ENCODE data around the gene POLR2H. TPM values are rescaled to one million over a fixed set of nuclear protein-coding genes. Genes with fewer than 3 reads are reported as not detected.

The POLR2H gene
- total RNA-seq, 2 experiments from 2014 or later: 74.4 to 79.9 TPM

- Mint-ChIP-seq H3K9me3 (no peaks in the 10 kb centered on the region), H3K27me3 (peaks cover 53% of the 10 kb centered on the region), H3K27ac (no peak overlapping the region), H3K4me3 (no peak overlapping the region), H3K4me1 (peaks cover 8% of the 10 kb centered on the region), H3K36me3 (ENCODE audit: low read depth) (peaks cover 2% of the 10 kb centered on the region)
- ChIA-PET POLR2A (no interaction called here), CTCF (interaction anchor here (0.6 to 3.9 kb wide), 3 partner anchors 10 to 192 kb away, joined by 4 to 12 read pairs (median 7); no protein-coding TSS in a partner anchor)
- DNase-seq: no peak
These were observed 20.0 kb downstream of the POLR2H start for GRCh38 chr3:184381261-184382224.

- H3K4me1 Mint-ChIP-seq: peaks cover 8% of the 10 kb centered on the region
- ChIA-PET POLR2A (no interaction called here), CTCF (interaction anchor here (0.6 to 3.9 kb wide), 3 partner anchors 11 to 191 kb away, joined by 4 to 12 read pairs (median 7); no protein-coding TSS in a partner anchor)
- H3K36me3 Mint-ChIP-seq (ENCODE audit: low read depth): peaks cover 2% of the 10 kb centered on the region
- peaks cover 47% of the 10 kb centered on the region for H3K27me3 Mint-ChIP-seq
- no peak overlapping the region for H3K4me3 Mint-ChIP-seq
- no peak for DNase-seq
- no peak overlapping the region for H3K27ac Mint-ChIP-seq
- H3K9me3 Mint-ChIP-seq: no peaks in the 10 kb centered on the region
These were observed 21.0 kb downstream of the POLR2H start for GRCh38 chr3:184382326-184383032.

GRCh38 chr3:184383033-184383740 lies 21.7 kb downstream of the POLR2H start:
- CTCF ChIA-PET: interaction anchor here (1.2 to 3.9 kb wide), 2 partner anchors 11 to 12 kb away, joined by 4 to 12 read pairs; no protein-coding TSS in a partner anchor
- POLR2A ChIA-PET: no interaction called here
- peaks cover 2% of the 10 kb centered on the region for H3K36me3 Mint-ChIP-seq (ENCODE audit: low read depth)
- no peaks in the 10 kb centered on the region for H3K9me3 Mint-ChIP-seq
- no peak overlapping the region for H3K27ac Mint-ChIP-seq
- H3K4me1 Mint-ChIP-seq: peaks cover 8% of the 10 kb centered on the region
- H3K27me3 Mint-ChIP-seq: peaks cover 42% of the 10 kb centered on the region
- no peak for DNase-seq
- H3K4me3 Mint-ChIP-seq: no peak overlapping the region

- no peaks in the 10 kb centered on the region for H3K9me3 Mint-ChIP-seq
- peaks cover 3% of the 10 kb centered on the region for H3K4me1 Mint-ChIP-seq
- no peaks in the 10 kb centered on the region for H3K36me3 Mint-ChIP-seq (ENCODE audit: low read depth)
- POLR2A ChIA-PET: no interaction called here
- peaks cover 31% of the 10 kb centered on the region for H3K27me3 Mint-ChIP-seq
- CTCF ChIA-PET: interaction anchor here (0.8 to 1.6 kb wide), 4 partner anchors 10 to 145 kb away, joined by 3 to 4 read pairs (median 4); no protein-coding TSS in a partner anchor
- no peak overlapping the region for H3K27ac Mint-ChIP-seq
- DNase-seq: no peak
- no peak overlapping the region for H3K4me3 Mint-ChIP-seq
These were observed 22.8 kb downstream of the POLR2H start for GRCh38 chr3:184384342-184384741.

GRCh38 chr3:184384856-184385422 lies 23.4 kb downstream of the POLR2H start:
- CTCF ChIA-PET: interaction anchor here (0.8 to 1.6 kb wide), 5 partner anchors 11 to 144 kb away, joined by 3 to 4 read pairs (median 3); no protein-coding TSS in a partner anchor
- no peaks in the 10 kb centered on the region for H3K9me3 Mint-ChIP-seq
- H3K27ac Mint-ChIP-seq: no peak overlapping the region
- H3K4me3 Mint-ChIP-seq: no peak overlapping the region
- DNase-seq: no peak
- no peaks in the 10 kb centered on the region for H3K36me3 Mint-ChIP-seq (ENCODE audit: low read depth)
- POLR2A ChIA-PET: no interaction called here
- H3K4me1 Mint-ChIP-seq: peaks cover 3% of the 10 kb centered on the region
- peaks cover 29% of the 10 kb centered on the region for H3K27me3 Mint-ChIP-seq

GRCh38 chr3:184386047-184386806 lies 24.7 kb downstream of the POLR2H start:
- Mint-ChIP-seq H3K27me3 (peaks cover 28% of the 10 kb centered on the region), H3K36me3 (ENCODE audit: low read depth) (no peaks in the 10 kb centered on the region), H3K9me3 (no peaks in the 10 kb centered on the region), H3K4me3 (no peak overlapping the region), H3K27ac (no peak overlapping the region), H3K4me1 (no peaks in the 10 kb centered on the region)
- CTCF ChIA-PET: interaction anchor here (0.6 to 0.8 kb wide), 2 partner anchors 32 to 385 kb away, joined by 3 to 4 read pairs; no protein-coding TSS in a partner anchor
- no peak for DNase-seq
- POLR2A ChIA-PET: no interaction called here

- H3K4me3 Mint-ChIP-seq: no peak overlapping the region
- no peaks in the 10 kb centered on the region for H3K36me3 Mint-ChIP-seq (ENCODE audit: low read depth)
- no peaks in the 10 kb centered on the region for H3K4me1 Mint-ChIP-seq
- no peak overlapping the region for H3K27ac Mint-ChIP-seq
- ChIA-PET CTCF (interaction anchor here (0.6 kb wide), 1 partner anchor 117 kb away, joined by 3 read pairs; no protein-coding TSS in a partner anchor), POLR2A (no interaction called here)
- no peaks in the 10 kb centered on the region for H3K9me3 Mint-ChIP-seq
- no peak for DNase-seq
- H3K27me3 Mint-ChIP-seq: peaks cover 22% of the 10 kb centered on the region
These were observed 25.7 kb downstream of the POLR2H start for GRCh38 chr3:184387174-184387714.

GRCh38 chr3:184388164-184388935 lies 26.8 kb downstream of the POLR2H start:
- CTCF ChIA-PET: interaction anchor here (0.6 to 1.7 kb wide), 2 partner anchors 17 to 99 kb away, joined by 3 to 6 read pairs; no protein-coding TSS in a partner anchor
- Mint-ChIP-seq H3K4me3 (no peak overlapping the region), H3K4me1 (no peaks in the 10 kb centered on the region), H3K9me3 (no peaks in the 10 kb centered on the region), H3K27me3 (peaks cover 14% of the 10 kb centered on the region), H3K36me3 (ENCODE audit: low read depth) (no peaks in the 10 kb centered on the region), H3K27ac (no peak overlapping the region)
- POLR2A ChIA-PET: no interaction called here
- DNase-seq: no peak

- H3K4me3 Mint-ChIP-seq: no peak overlapping the region
- H3K4me1 Mint-ChIP-seq: no peaks in the 10 kb centered on the region
- H3K36me3 Mint-ChIP-seq (ENCODE audit: low read depth): no peaks in the 10 kb centered on the region
- ChIA-PET POLR2A (no interaction called here), CTCF (interaction anchor here (0.6 to 1.7 kb wide), 2 partner anchors 17 to 98 kb away, joined by 3 to 6 read pairs; no protein-coding TSS in a partner anchor)
- no peak overlapping the region for H3K27ac Mint-ChIP-seq
- peaks cover 14% of the 10 kb centered on the region for H3K27me3 Mint-ChIP-seq
- no peak for DNase-seq
- H3K9me3 Mint-ChIP-seq: no peaks in the 10 kb centered on the region
These were observed 27.4 kb downstream of the POLR2H start for GRCh38 chr3:184388936-184389230.

- no peaks in the 10 kb centered on the region for H3K36me3 Mint-ChIP-seq (ENCODE audit: low read depth)
- peaks cover 14% of the 10 kb centered on the region for H3K27me3 Mint-ChIP-seq
- DNase-seq: no peak
- H3K4me3 Mint-ChIP-seq: no peak overlapping the region
- no peaks in the 10 kb centered on the region for H3K9me3 Mint-ChIP-seq
- ChIA-PET POLR2A (no interaction called here), CTCF (interaction anchor here (1.5 to 1.7 kb wide), 2 partner anchors 16 to 18 kb away, joined by 3 to 6 read pairs; no protein-coding TSS in a partner anchor)
- H3K27ac Mint-ChIP-seq: no peak overlapping the region
- H3K4me1 Mint-ChIP-seq: no peaks in the 10 kb centered on the region
These were observed 27.9 kb downstream of the POLR2H start for GRCh38 chr3:184389384-184389783.

Measured in activated CD4-positive, alpha-beta T cell treated with anti-CD3 and anti-CD28 coated beads, Interleukin-2, amount 10 ng/mL, durations not matched to agents 7 days and 5 days (primary cell).